Measurements from ENCODE around the gene DOP1A.
"Not testable (repeated sequence)": the region's sequence is repeated elsewhere in the genome, so short reads cannot be mapped to it uniquely, and the experiment has no call there.

Gene DOP1A

GRCh38 chr6:83151114-83151513 is 83.6 kb downstream of the DOP1A start:
- no peak for DNase-seq (ENCODE audit: low spot score)

- DNase-seq (ENCODE audit: low spot score), result no peak
Observed at GRCh38 chr6:83152913-83153312, 85.4 kb downstream of the DOP1A start.

GRCh38 chr6:83153883-83154521 is 86.5 kb downstream of the DOP1A start:
- DNase-seq (ENCODE audit: low spot score), result no peak

GRCh38 chr6:83155794-83156193 is 88.3 kb downstream of the DOP1A start:
- no peak for DNase-seq (ENCODE audit: low spot score)

- no peak for DNase-seq (ENCODE audit: low spot score)
Observed at GRCh38 chr6:83160167-83160566, 92.7 kb downstream of the DOP1A start.

GRCh38 chr6:83167726-83168278 is 100.3 kb downstream of the DOP1A start:
- no peak for DNase-seq (ENCODE audit: low spot score)

GRCh38 chr6:83168556-83168955 is 101.1 kb downstream of the DOP1A start:
- DNase-seq (ENCODE audit: low spot score), result no peak

- DNase-seq (ENCODE audit: low spot score), result no peak
Observed at GRCh38 chr6:83169106-83169505, 101.6 kb downstream of the DOP1A start.

GRCh38 chr6:83169511-83169910 is 102.0 kb downstream of the DOP1A start:
- DNase-seq (ENCODE audit: low spot score), result no peak

- DNase-seq (ENCODE audit: low spot score), result no peak
Observed at GRCh38 chr6:83176246-83176645, 108.8 kb downstream of the DOP1A start.

GRCh38 chr6:83180426-83180950 is 113.0 kb downstream of the DOP1A start:
- DNase-seq (ENCODE audit: low spot score), result no peak

- no peak for DNase-seq (ENCODE audit: low spot score)
Observed at GRCh38 chr6:83182114-83182513, 114.6 kb downstream of the DOP1A start.

- DNase-seq (ENCODE audit: low spot score), result no peak
Observed at GRCh38 chr6:83183082-83183828, 115.8 kb downstream of the DOP1A start.

GRCh38 chr6:83185096-83185495 is 117.6 kb downstream of the DOP1A start:
- no peak for DNase-seq (ENCODE audit: low spot score)

GRCh38 chr6:83188501-83188900 is 121.0 kb downstream of the DOP1A start:
- no peak for DNase-seq (ENCODE audit: low spot score)

GRCh38 chr6:83190626-83191025 is 123.2 kb downstream of the DOP1A start:
- no peak for DNase-seq (ENCODE audit: low spot score)

GRCh38 chr6:83191974-83192373 is 124.5 kb downstream of the DOP1A start:
- not testable (repeated sequence) for DNase-seq (ENCODE audit: low spot score)

- DNase-seq (ENCODE audit: low spot score), result peak; percentile 33
Observed at GRCh38 chr6:83192456-83192855, 125.0 kb downstream of the DOP1A start.

- peak; percentile 82 for DNase-seq (ENCODE audit: low spot score)
Observed at GRCh38 chr6:83192871-83193746, 125.6 kb downstream of the DOP1A start, which contains the start of the genes PGM3 and RWDD2A. Gene PGM3, minus strand, starts transcription at chr6:83193265. Its CDS starts 2,253 bp downstream, at chr6:83191012. Gene RWDD2A, plus strand, starts transcription at chr6:83193357. Its CDS starts 1,095 bp downstream, at chr6:83194452.

GRCh38 chr6:83193747-83194566 is 126.5 kb downstream of the DOP1A start:
- no peak for DNase-seq (ENCODE audit: low spot score)
